ENCODE results near the gene BDKRB2. TPM values are rescaled to one million over a fixed set of nuclear protein-coding genes. Genes with fewer than 3 reads are reported as not detected.

The BDKRB2 gene
- total and polyA plus RNA-seq, 2 of the 4 experiments (the other 2 are of a cell fraction), result 60.9 to 73.1 TPM

GRCh38 chr14:96256407-96256806 is 51.8 kb downstream of the BDKRB2 start:
- intact Hi-C loops (cut with micrococcal nuclease), result loop anchor here (5.0 kb wide), 1 partner anchor 154 kb away; no protein-coding TSS in a partner anchor
- dilution Hi-C loops (cut with HindIII; ENCODE audit: low sequenced_read_pairs, unreplicated experiment), result no loop called here
- peaks cover 24% of the 10 kb centered on the region for H3K9me1 ChIP-seq (ENCODE audit: insufficient read depth, low read length)
- no CpG with 5 or more reads among the region's 4 CpGs for WGBS, 2 experiments (ENCODE audit: extremely low coverage in 2 of 2, insufficient read length in 1 of 2)
- H3K23ac ChIP-seq (ENCODE audit: low read depth, low read length), result peak overlapping the region; percentile 88
- no peak for ATAC-seq (ENCODE audit: low read depth)
- CTCF ChIA-PET, result interaction anchor here (0.6 to 2.5 kb wide), 5 partner anchors 19 to 470 kb away, joined by 3 to 13 read pairs (median 3); no protein-coding TSS in a partner anchor
- H4K8ac ChIP-seq (ENCODE audit: low read depth in 2 of 2, low read length in 2 of 2), result peak overlapping the region; percentile 91 to 99
- peak overlapping the region; percentile 55 for H2BK15ac ChIP-seq (ENCODE audit: low read depth, low read length)
- POLR2A ChIA-PET (ENCODE audit: unreplicated experiment), result interaction anchor here (0.8 to 2.1 kb wide), 6 partner anchors 14 to 152 kb away, joined by 3 to 10 read pairs (median 3); partner anchors contain the start of gene BDKRB2
- in situ Hi-C loops (cut with MboI; ENCODE audit: low sequenced_read_pairs), result loop anchor here (25.0 kb wide), 1 partner anchor 719 kb away; the partner anchor contains the start of gene GLRX5
- TF ChIP-seq POLR2A (IDR thresholded peaks at IDR 0.05; ENCODE audit: low read depth, low read length) (peak; percentile 47), RAD21 (IDR thresholded peaks at IDR 0.05; ENCODE audit: low read length) (peak; percentile 16; the same call in 1 of the 2 replicates), CHD1 (IDR thresholded peaks at IDR 0.05; ENCODE audit: low read depth, low read length) (0 out of 2 replicates have a peak, but pooled peaks have one; percentile 4), NFE2L2 (IDR thresholded peaks at IDR 0.05; ENCODE audit: low read depth, low read length) (no peak), CTCF (conservative IDR thresholded peaks at IDR 0.05; ENCODE audit: low read depth, low read length) (peak; percentile 17; the same call in 1 of the 2 replicates)
- peak overlapping the region; percentile 90 for H4K5ac ChIP-seq (ENCODE audit: low read depth, low read length)
- peak overlapping the region; percentile 88 for H3K14ac ChIP-seq (replicated peaks; ENCODE audit: low read depth, low read length)
- H3K18ac ChIP-seq (ENCODE audit: low read depth, low read length), result peak overlapping the region; percentile 94
- peak overlapping the region; percentile 81 for H4K91ac ChIP-seq (ENCODE audit: insufficient read depth, low read depth, low read length)
- peaks cover 14% of the 10 kb centered on the region for H3K36me3 ChIP-seq (ENCODE audit: control insufficient read depth, insufficient read depth, low read length)
- peak overlapping the region; percentile 98 for H2BK5ac ChIP-seq (ENCODE audit: low read depth, low read length, poor library complexity, severe bottlenecking)
- H2AK5ac ChIP-seq (ENCODE audit: low read depth, low read length), result peak overlapping the region; percentile 69; the same call in 1 of the 2 replicates
- H3K4me3 ChIP-seq (ENCODE audit: insufficient read depth, low read depth, low read length), result peak overlapping the region; percentile 59
- peak; percentile 64 for DNase-seq
- H3K27ac ChIP-seq (ENCODE audit: insufficient read depth, low read length), result peak overlapping the region; percentile 92
- BruUV-seq (replicated peaks), result TSS peak; percentile 74
- H3K4me1 ChIP-seq (ENCODE audit: control insufficient read depth, insufficient read depth, low read length), result peaks cover 40% of the 10 kb centered on the region
- H3K9ac ChIP-seq (ENCODE audit: low read depth, low read length), result peak overlapping the region; percentile 68
- peak overlapping the region; percentile 77 for H3K4me2 ChIP-seq (ENCODE audit: low read depth, low read length)
- peaks cover 5% of the 10 kb centered on the region for H3K9me3 ChIP-seq (ENCODE audit: control insufficient read depth, insufficient read depth, low read length)
- H2AK9ac ChIP-seq (replicated peaks; ENCODE audit: low read depth, low read length, poor library complexity), result peak overlapping the region; percentile 5
- no peak overlapping the region for H2AFZ ChIP-seq (replicated peaks; ENCODE audit: low read length, poor library complexity)
- H3K4ac ChIP-seq (ENCODE audit: low read depth, low read length), result peak overlapping the region; percentile 99
- H2BK120ac ChIP-seq (ENCODE audit: low read depth, low read length), result peak overlapping the region; percentile 100
- H4K20me1 ChIP-seq (ENCODE audit: insufficient read depth, low read length), result peaks cover 14% of the 10 kb centered on the region; the same call in 1 of the 2 replicates
- peak overlapping the region; percentile 94 for H2BK20ac ChIP-seq (ENCODE audit: low read depth, low read length)
- peak overlapping the region; percentile 99 for H3K56ac ChIP-seq (ENCODE audit: extremely low read depth, insufficient read depth, low read length)
- peaks cover 16 to 54% of the 10 kb centered on the region in 2 experiments; a peak in 3 of 4 replicates for H3K79me1 ChIP-seq (ENCODE audit: low read depth in 1 of 2, low read length in 2 of 2)
- no peaks in the 10 kb centered on the region for H3K27me3 ChIP-seq (ENCODE audit: control insufficient read depth, insufficient read depth, low read length)

Data from IMR-90 (cell line).